GM19463 (cell line): Measurements from ENCODE around the gene UBE2I.

Experiments
- ATAC-seq: cut with Tn5 transposase; IDR thresholded peaks from one replicate; pipeline ENCODE4 v1.9.1; 2021; ENCODE audit warnings: mild to moderate bottlenecking, moderate library complexity; ENCODE audit not compliant: unreplicated experiment

Gene UBE2I

DNA sequence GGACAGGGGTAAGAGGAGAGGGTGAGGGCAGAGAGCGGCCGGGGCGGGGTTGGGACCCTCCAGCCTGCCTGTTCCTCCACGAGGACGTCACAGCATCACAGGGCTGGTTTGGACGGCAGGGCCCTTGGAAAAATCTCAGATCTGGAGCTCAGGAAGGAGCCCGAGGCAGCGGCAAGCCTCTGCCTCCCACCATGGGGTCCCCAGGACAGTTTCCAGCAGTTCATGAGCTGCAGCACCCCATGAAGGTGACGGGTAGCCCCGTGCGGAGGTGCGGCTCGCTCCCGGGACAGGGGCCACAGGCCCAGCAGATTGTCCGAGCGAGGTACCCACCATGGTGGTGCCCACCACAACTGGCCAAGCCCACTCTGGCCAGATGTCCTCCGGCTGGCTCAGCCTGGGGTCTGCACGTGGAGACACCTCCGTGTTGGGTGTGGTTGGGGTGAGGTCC, 32.3 kb upstream of the UBE2I start:
- ATAC-seq: no peak

DNA sequence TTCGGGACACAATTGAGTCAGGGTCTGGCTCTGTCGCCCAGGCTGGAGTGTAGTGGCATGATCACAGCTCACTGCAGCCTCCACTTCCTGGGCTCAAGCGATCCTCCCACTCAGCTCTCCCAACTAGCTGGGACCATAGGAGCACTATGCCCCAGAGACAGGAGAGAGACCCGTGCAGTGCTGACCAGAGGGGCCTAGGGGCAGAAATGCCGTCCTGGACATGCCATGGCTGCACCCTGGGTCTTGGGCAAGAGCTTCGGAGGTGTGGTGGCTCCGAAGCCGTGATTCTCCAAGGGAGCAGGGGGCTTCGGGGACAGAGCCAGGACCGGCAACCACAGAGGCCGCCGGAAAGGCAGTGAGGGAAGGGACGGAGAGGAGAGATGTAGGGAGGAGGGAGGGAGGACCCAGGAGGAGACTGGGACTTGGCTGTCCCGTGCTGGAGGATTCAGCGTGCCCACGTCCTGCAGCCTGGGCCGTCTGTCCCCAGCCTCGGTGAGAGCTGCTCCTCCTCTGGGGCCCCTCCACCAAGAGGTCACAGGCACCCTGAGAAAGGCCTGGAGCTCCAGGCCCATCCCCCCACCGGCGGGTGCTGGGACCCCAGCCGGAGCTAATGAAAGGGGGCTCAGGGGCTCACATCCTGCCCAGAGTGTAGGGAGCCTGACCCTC, 31.7 kb upstream of the UBE2I start:
- no peak for ATAC-seq

DNA sequence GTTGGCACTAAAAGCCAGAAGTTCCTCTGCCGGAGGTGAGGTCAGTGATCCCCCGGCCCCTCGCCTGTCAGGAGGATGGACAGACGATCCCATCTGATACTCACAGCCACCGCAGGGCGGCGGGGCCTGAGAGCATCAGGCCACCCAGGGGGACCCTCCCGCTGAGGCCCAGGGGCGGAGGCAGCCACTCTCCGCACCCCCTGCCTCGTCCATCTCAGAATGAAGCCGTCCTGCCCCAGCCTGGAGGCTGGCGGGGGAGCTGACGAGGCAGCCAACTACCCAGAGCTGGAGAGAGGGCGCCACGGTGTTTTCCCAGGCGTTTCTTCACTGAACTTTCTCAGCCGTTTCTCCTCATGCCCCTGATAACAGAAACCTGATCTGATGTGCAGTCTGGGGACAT, 31.0 kb upstream of the UBE2I start:
- no peak for ATAC-seq

DNA sequence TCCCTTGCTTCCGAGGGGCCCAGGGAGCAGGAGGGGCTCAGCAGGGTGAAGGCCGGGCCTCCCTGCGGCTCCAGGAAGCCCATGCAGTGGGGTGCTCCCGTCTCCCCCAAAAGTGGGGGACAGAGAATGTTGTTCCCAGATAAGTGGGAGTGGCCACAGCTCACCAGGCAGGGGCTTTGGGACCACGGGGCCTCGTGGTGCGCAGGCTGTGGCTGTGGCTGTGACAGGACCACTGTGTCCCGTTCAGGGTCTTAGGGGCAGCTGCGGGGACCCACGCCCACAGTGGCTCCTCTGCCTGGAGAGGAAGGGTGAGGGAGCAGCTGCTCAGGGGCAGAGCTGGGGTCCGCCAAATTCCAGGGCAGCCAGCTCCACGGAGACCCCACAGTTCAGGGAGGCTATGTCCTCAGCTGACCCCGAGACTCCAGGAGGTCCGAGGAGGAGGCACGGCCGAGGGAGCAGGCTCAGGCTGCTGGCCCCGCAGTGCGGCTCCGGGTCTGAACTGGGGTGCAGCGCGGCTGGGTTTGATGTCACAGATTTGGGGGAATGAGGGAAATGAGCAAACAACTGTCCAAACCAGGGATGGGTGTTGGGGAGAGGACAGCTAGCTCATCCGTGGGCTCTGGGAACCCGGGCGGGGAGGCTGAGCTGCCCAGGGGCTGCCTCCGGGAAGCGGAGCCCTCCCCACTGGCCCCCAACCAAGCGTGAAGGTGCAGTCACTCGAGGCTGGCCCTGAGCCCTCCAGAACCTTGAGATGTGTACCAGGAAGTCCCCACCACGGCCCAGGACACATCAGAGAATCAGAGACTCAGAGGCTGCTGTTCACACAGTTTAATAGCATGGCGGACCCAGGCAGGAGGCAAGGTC, 30.1 kb upstream of the UBE2I start:
- no peak for ATAC-seq

GRCh38 chr16:1279945-1280589, 29.4 kb upstream of the UBE2I start:
- no peak for ATAC-seq

DNA sequence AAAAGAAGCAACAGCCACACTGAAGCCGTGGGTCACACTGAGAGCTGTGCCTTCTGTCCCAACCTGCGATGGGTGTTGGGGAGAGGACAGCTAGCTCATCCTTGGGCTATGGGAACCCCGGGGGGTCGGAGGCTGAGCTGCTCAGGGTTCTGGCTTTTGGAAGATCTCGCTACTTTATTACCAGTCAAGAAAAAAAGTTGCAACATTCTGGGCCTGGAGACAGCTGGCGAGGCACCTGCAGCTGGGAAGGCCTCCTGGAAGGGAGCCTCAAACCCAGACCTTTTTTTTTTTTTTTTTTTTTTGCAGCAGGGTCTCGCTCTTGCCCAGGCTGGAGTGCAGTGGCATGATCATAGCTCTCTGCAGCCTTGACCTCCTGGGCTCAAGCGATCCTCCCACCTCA, 28.7 kb upstream of the UBE2I start:
- ATAC-seq: no peak

GRCh38 chr16:1281517-1281916, 27.9 kb upstream of the UBE2I start:
- no peak for ATAC-seq

DNA sequence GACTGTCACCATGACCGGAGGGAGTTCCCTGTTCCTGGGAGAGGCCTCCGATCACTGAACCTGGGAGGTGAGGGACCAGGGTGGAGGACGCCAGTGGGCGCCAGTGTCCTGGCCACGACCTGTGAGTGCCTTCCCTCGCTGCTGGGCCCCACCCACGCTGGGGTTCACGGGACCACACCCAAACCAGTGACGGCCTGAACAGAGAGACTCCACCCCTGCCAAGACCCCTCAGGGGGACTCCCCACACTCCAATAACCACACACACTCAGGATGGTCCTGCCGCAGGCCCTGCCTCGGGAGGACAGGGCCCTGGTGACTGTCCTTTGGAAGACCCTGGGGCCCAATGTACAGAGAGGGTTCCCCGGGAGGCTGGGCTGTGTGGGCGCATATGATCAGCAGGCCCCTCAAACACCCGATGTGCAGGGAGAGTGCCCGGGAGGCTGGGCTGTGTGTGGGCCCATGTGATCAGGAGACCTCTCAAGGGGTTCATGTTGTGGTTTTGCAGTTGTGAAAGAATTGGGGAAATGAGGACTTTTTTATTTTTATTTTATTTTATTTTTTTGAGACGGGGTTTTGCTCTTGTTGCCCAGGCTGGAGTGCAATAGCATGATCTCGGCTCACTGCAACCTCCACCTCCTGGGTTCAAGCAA, 27.0 kb upstream of the UBE2I start:
- ATAC-seq: no peak

DNA sequence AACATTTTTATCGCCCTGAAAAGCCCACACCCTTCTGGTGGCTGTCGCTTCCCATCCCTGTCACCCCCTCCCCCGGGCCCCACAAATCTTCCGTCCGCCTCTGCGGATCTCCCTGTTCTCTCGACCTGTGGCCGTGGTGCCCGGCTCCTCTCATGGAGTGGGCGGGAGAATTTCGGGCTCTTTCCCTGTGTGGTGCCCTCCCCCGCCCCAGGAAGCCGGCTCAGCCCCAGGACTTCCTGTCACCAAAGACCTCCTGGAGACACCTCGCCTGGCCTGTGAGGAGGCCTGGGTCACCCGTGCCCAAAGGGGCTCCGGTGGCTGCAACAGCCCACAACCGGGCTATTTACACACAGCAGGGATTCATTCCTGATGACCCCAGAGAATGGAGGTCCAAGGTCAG, 26.1 kb upstream of the UBE2I start:
- no peak for ATAC-seq

GRCh38 chr16:1283996-1284616, 25.3 kb upstream of the UBE2I start:
- ATAC-seq: no peak

DNA sequence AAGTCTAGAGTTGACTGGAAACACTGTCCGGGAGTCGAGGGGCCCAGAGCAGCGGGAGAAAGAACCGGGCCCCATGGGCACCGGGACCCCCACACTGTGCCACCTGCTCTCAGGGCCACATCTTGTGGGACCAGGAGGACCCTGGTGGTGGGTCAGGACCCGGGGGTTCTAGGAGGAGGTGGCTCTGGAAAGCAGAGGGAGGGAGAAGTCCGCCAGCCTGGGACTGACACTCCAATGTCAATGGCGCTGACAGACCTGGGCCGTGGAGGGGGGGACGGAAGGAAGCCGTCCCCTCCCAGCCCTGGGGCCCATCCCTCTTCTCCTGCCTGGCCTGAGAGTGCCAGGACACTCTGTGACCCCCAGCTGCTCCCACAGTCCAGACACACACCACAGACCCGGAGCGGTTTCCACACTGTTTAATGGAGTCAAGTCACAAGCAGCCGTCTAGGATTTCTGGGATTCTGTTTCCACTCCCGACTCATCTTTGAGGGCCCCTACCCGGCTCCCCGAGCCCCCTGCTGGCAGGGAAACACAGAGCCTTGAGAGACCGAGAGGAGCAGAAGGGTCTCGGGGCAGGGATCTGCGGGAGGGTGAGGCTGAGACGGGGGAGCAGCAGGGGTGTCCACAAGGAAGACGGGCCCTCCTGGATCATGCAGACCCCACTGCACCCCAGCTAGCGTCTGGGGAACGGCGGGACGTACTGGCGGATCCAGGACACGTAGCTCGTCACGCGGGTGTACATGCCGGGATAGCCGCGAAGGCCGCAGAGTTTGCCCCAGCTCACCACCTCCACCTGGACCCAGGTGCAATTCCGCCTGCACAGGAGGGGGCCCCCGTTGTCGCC, 23.5 kb upstream of the UBE2I start:
- no peak for ATAC-seq

DNA sequence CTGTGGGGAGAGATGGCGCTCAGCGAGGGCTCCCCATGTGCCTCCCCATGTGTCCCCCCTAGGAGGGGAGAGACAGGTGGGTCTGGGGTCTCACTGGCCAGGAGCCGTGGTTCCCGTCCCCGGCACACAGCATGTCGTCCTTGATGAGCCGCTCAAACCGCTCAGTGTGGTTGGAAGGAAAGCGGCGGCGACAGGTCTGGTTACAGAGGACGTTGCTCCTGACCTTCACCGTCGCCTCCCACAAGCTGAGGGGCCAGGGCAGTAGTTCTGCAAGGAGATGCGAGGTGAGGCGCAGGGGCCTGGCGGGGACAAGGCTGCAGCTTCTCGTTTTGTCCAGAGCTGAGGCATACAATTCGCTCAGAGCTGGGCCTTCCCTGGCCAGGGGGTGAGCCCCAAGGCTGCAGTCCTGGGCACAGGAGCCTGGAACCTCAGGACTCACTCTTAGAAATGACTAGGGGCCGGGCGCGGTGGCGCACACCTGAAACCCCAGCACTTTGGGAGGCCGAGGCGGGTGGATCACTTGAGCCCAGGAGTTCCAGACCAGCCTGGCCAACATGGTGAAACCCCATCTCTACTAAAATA, 22.8 kb upstream of the UBE2I start:
- ATAC-seq: no peak

GRCh38 chr16:1287982-1288670, 21.3 kb upstream of the UBE2I start:
- no peak for ATAC-seq

- no peak for ATAC-seq
These were observed 20.5 kb upstream of the UBE2I start for GRCh38 chr16:1288813-1289476.

- ATAC-seq: no peak
These were observed 20.0 kb upstream of the UBE2I start for GRCh38 chr16:1289477-1289866.

DNA sequence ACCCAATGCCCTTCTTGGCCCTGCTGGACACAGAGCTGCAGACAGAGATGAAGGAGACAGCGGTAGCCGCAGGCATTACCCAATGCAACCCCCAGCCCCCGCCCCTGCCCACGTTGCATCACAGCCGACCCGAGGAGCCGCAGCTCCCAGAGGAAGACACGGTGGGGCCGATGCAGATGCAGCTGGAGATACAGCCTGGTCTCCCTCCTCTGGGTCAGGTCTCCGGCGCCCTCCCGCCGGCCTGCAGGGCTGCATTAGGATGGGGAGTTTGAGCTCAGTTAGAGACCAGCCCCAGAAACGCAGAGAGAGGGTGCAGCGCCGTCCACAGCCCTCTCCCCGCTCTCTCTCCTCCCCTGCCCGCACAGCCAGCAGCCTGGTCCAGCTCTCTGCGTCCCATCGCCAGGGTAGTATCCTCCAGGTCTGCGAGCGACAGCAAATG, 19.4 kb upstream of the UBE2I start:
- no peak for ATAC-seq

DNA sequence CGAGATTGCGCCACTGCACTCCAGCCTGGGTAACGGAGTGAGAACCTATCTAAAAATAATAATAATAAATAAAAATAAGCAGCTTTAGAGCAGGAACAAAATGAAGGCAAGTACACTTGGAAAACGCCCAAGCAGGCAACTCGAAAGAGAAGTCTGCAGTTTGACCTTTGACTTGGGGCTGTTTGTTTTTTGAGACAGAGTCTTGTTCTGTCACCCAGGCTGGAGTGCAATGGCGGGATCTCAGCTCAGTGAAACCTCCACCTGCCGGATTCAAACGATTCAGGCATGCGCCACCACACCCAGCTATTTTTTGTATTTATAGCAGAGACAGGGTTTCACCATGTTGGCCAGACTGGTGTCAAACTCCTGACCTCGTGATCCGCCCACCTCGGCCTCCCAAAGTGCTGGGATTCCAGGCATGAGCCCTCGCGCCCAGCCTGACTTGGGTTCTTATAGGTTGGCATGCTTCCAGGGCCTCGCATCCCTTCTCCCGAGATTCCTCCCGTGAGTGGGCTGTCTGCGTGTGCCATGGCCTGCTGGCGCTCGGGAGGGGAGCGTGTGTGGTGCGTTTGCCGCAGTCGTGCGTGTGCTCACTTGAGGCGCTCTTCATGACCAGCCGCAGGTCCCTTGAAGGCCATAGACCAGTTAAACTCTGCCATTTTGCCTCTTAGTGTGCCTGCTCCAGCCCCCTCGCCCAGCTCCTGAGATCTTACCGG, 18.4 kb upstream of the UBE2I start:
- no peak for ATAC-seq

DNA sequence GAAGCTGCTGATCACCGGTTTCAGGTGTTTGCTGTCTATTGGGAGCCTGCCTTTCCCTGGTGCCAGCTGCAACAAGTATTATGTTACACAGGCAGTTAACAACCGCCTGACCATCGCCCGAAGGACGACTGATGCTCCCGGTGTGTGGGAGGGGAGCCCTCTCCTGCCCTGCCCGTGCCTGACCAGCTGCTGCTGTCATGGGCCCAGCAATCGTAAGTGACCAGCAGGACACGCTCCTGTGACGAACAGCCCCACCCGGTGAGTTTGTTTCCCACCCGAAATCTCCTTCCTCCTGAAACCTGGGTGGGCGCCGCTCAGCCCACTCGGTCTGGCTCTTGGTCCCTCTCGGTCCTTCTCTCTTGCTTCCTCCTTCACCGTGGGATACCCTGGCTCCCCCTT, 17.9 kb upstream of the UBE2I start:
- ATAC-seq: no peak
